BLaER1 (cell line): ENCODE measurements around the gene CLK2.

Source experiments
- H3K27ac ChIP-seq: shearing (Covaris generic); formaldehyde crosslinking; 2 replicates; pipeline ENCODE4 v1.8.1; 2022
- H3K27me3 ChIP-seq: shearing (Covaris generic); formaldehyde crosslinking; 2 replicates; pipeline ENCODE4 v1.8.1; 2022
- H3K36me3 ChIP-seq: shearing (Covaris generic); formaldehyde crosslinking; 2 replicates; pipeline ENCODE4 v1.8.1; 2022
- H3K4me1 ChIP-seq: shearing (Covaris generic); formaldehyde crosslinking; 2 replicates; pipeline ENCODE4 v1.8.1; 2022
- H3K4me2 ChIP-seq: shearing (Covaris generic); formaldehyde crosslinking; 2 replicates; pipeline ENCODE4 v1.8.1; 2022
- H3K4me3 ChIP-seq: shearing (Covaris generic); formaldehyde crosslinking; 2 replicates; pipeline ENCODE4 v1.8.1; 2022
- H3K9ac ChIP-seq: shearing (Covaris generic); formaldehyde crosslinking; 2 replicates; pipeline ENCODE4 v1.8.1; 2022
- H3K9me3 ChIP-seq: shearing (Covaris generic); formaldehyde crosslinking; 2 replicates; pipeline ENCODE4 v1.8.1; 2022
- H4K20me1 ChIP-seq: shearing (Covaris generic); formaldehyde crosslinking; 2 replicates; pipeline ENCODE4 v1.8.1; 2022
- Cebpa-rat ChIP-seq: shearing (Covaris generic); IDR thresholded peaks from 2 replicates; pipeline ENCODE4 v1.8.1; 2022

CLK2 gene

GRCh38 chr1:155255243-155256007 lies 17.9 kb downstream of the CLK2 start, which contains the start of gene ENTREP3:
Gene ENTREP3 (minus strand): TSS chr1:155255483. CDS start chr1:155254877, 606 bp downstream.
- no peak for TF ChIP-seq Cebpa-rat
- peak within 1 kb of the TSS; percentile 99 for H3K4me2 ChIP-seq
- H4K20me1 ChIP-seq, result peaks cover 11% of the 10 kb centered on the region
- H3K36me3 ChIP-seq, result peaks cover 44% of the 10 kb centered on the region
- H3K27ac ChIP-seq, result peak within 1 kb of the TSS; percentile 83
- peak within 1 kb of the TSS; percentile 82 for H3K9ac ChIP-seq
- H3K9me3 ChIP-seq, result no peaks in the 10 kb centered on the region
- peaks cover 57% of the 10 kb centered on the region for H3K4me1 ChIP-seq
- no peaks in the 10 kb centered on the region for H3K27me3 ChIP-seq
- peak within 1 kb of the TSS; percentile 77 for H3K4me3 ChIP-seq

- H3K27me3 ChIP-seq, result no peaks in the 10 kb centered on the region
- H3K27ac ChIP-seq, result peak overlapping the region; percentile 83
Measured at GRCh38 chr1:155254714-155255242, 18.5 kb downstream of the CLK2 start.

GRCh38 chr1:155254228-155254713 lies 19.0 kb downstream of the CLK2 start:
- no peaks in the 10 kb centered on the region for H3K9me3 ChIP-seq
- peak overlapping the region; percentile 77 for H3K4me3 ChIP-seq
- peak overlapping the region; percentile 99 for H3K4me2 ChIP-seq
- H4K20me1 ChIP-seq, result 0 out of 2 replicates have a peak, but pooled peaks cover 7% of the 10 kb centered on the region
- H3K27ac ChIP-seq, result peak overlapping the region; percentile 83
- H3K4me1 ChIP-seq, result peaks cover 63% of the 10 kb centered on the region
- peak overlapping the region; percentile 82 for H3K9ac ChIP-seq
- H3K36me3 ChIP-seq, result peaks cover 33% of the 10 kb centered on the region
- no peak for TF ChIP-seq Cebpa-rat
- H3K27me3 ChIP-seq, result no peaks in the 10 kb centered on the region

More at GRCh38 chr1:155254714-155255242, 18.5 kb downstream of the CLK2 start:
- Histone ChIP-seq H3K9me3 (no peaks in the 10 kb centered on the region), H3K36me3 (peaks cover 38% of the 10 kb centered on the region), H3K4me2 (peak overlapping the region; percentile 99), H3K4me1 (peaks cover 58% of the 10 kb centered on the region), H4K20me1 (peaks cover 7% of the 10 kb centered on the region; the same call in 1 of the 2 replicates), H3K4me3 (peak overlapping the region; percentile 77), H3K9ac (peak overlapping the region; percentile 82)
- no peak for TF ChIP-seq Cebpa-rat

- peaks cover 66% of the 10 kb centered on the region for H3K4me1 ChIP-seq
- no peaks in the 10 kb centered on the region for H3K27me3 ChIP-seq
- H3K4me3 ChIP-seq, result peak overlapping the region; percentile 77
- H3K4me2 ChIP-seq, result peak overlapping the region; percentile 99
- peak overlapping the region; percentile 82 for H3K9ac ChIP-seq
- H3K27ac ChIP-seq, result peak overlapping the region; percentile 83
- no peaks in the 10 kb centered on the region for H3K9me3 ChIP-seq
- H3K36me3 ChIP-seq, result peaks cover 32% of the 10 kb centered on the region
- no peak for TF ChIP-seq Cebpa-rat
- 0 out of 2 replicates have a peak, but pooled peaks cover 7% of the 10 kb centered on the region for H4K20me1 ChIP-seq
Measured at GRCh38 chr1:155253797-155254196, 19.5 kb downstream of the CLK2 start.

- no peak overlapping the region; the same call in 1 of the 2 replicates for H3K4me3 ChIP-seq
- H3K4me1 ChIP-seq, result peaks cover 72% of the 10 kb centered on the region
- H3K27ac ChIP-seq, result peak overlapping the region; percentile 83; the same call in 1 of the 2 replicates
- no peaks in the 10 kb centered on the region for H3K27me3 ChIP-seq
- H3K9me3 ChIP-seq, result no peaks in the 10 kb centered on the region
- TF ChIP-seq Cebpa-rat, result no peak
- peaks cover 32% of the 10 kb centered on the region for H3K36me3 ChIP-seq
- H3K4me2 ChIP-seq, result peak overlapping the region; percentile 99
- peak overlapping the region; percentile 82; the same call in 1 of the 2 replicates for H3K9ac ChIP-seq
- 0 out of 2 replicates have a peak, but pooled peaks cover 7% of the 10 kb centered on the region for H4K20me1 ChIP-seq
Measured at GRCh38 chr1:155253208-155253607, 20.1 kb downstream of the CLK2 start.

GRCh38 chr1:155251566-155251965 lies 21.7 kb downstream of the CLK2 start:
- Histone ChIP-seq H3K4me2 (peak overlapping the region; percentile 88), H3K4me3 (no peak overlapping the region), H3K27ac (peak overlapping the region; percentile 84; the same call in 1 of the 2 replicates), H4K20me1 (0 out of 2 replicates have a peak, but pooled peaks cover 5% of the 10 kb centered on the region), H3K4me1 (peaks cover 74% of the 10 kb centered on the region), H3K9ac (peak overlapping the region; percentile 81; the same call in 1 of the 2 replicates), H3K27me3 (no peaks in the 10 kb centered on the region), H3K9me3 (no peaks in the 10 kb centered on the region), H3K36me3 (peaks cover 28% of the 10 kb centered on the region)
- TF ChIP-seq Cebpa-rat, result no peak

GRCh38 chr1:155250633-155251449 lies 22.5 kb downstream of the CLK2 start:
- Histone ChIP-seq H3K27ac (peak overlapping the region; percentile 84), H3K4me3 (peak overlapping the region; percentile 73), H3K27me3 (no peaks in the 10 kb centered on the region), H3K4me1 (peaks cover 67% of the 10 kb centered on the region), H3K9me3 (no peaks in the 10 kb centered on the region), H3K4me2 (peak overlapping the region; percentile 88), H3K9ac (peak overlapping the region; percentile 81), H4K20me1 (no peaks in the 10 kb centered on the region), H3K36me3 (peaks cover 21% of the 10 kb centered on the region)
- TF ChIP-seq Cebpa-rat, result no peak

GRCh38 chr1:155250246-155250632 lies 23.1 kb downstream of the CLK2 start:
- H3K4me3 ChIP-seq, result peak overlapping the region; percentile 73
- H3K27ac ChIP-seq, result peak overlapping the region; percentile 84
- TF ChIP-seq Cebpa-rat, result no peak
- peak overlapping the region; percentile 81 for H3K9ac ChIP-seq
- H4K20me1 ChIP-seq, result no peaks in the 10 kb centered on the region
- H3K4me1 ChIP-seq, result peaks cover 66% of the 10 kb centered on the region
- peaks cover 21% of the 10 kb centered on the region for H3K36me3 ChIP-seq
- no peaks in the 10 kb centered on the region for H3K9me3 ChIP-seq
- no peaks in the 10 kb centered on the region for H3K27me3 ChIP-seq
- peak overlapping the region; percentile 88 for H3K4me2 ChIP-seq
